Measurements from ENCODE around the gene TANGO2. TPM values are rescaled to one million over a fixed set of nuclear protein-coding genes. Genes with fewer than 3 reads are reported as not detected.

TANGO2 gene
- total RNA-seq, 2 donors from 2014 or later = 34.3 to 40.1 TPM

- H3K4me3 ChIP-seq = no peak overlapping the region
- H3K27me3 ChIP-seq (replicated peaks; ENCODE audit: insufficient read depth) = no peaks in the 10 kb centered on the region
- 87% methylated on average over 10 of the region's 10 CpGs for WGBS
- intact Hi-C loops (cut with DNase I) = no loop called here
- no peaks in the 10 kb centered on the region for H3K9me3 ChIP-seq
- DNase-seq (ENCODE audit: low spot score) = no peak
- no peaks in the 10 kb centered on the region for H3K4me1 ChIP-seq (replicated peaks)
- TF ChIP-seq CTCF (IDR thresholded peaks at IDR 0.05) (no peak), POLR2AphosphoS5 (IDR thresholded peaks at IDR 0.05) (no peak), POLR2A (IDR thresholded peaks at IDR 0.05) (no peak)
- H3K27ac ChIP-seq = no peak overlapping the region
- H3K36me3 ChIP-seq = no peaks in the 10 kb centered on the region
Measured at GRCh38 chr22:20056161-20056560, 35.3 kb downstream of the TANGO2 start.

- Histone ChIP-seq H3K27ac (no peak overlapping the region), H3K4me1 (replicated peaks) (no peaks in the 10 kb centered on the region), H3K9me3 (no peaks in the 10 kb centered on the region), H3K4me3 (no peak overlapping the region), H3K27me3 (replicated peaks; ENCODE audit: insufficient read depth) (no peaks in the 10 kb centered on the region), H3K36me3 (no peaks in the 10 kb centered on the region)
- WGBS = 88% methylated on average over 16 of the region's 16 CpGs
- intact Hi-C loops (cut with DNase I) = no loop called here
- TF ChIP-seq CTCF (IDR thresholded peaks at IDR 0.05) (no peak), POLR2A (IDR thresholded peaks at IDR 0.05) (no peak), POLR2AphosphoS5 (IDR thresholded peaks at IDR 0.05) (no peak)
- DNase-seq (ENCODE audit: low spot score) = no peak
Measured at GRCh38 chr22:20056696-20057386, 35.9 kb downstream of the TANGO2 start.

GRCh38 chr22:20057596-20058268 is 36.8 kb downstream of the TANGO2 start:
- no peaks in the 10 kb centered on the region for H3K27me3 ChIP-seq (replicated peaks; ENCODE audit: insufficient read depth)
- no peaks in the 10 kb centered on the region for H3K4me1 ChIP-seq (replicated peaks)
- WGBS = 97% methylated on average over 13 of the region's 13 CpGs
- H3K9me3 ChIP-seq = no peaks in the 10 kb centered on the region
- H3K36me3 ChIP-seq = no peaks in the 10 kb centered on the region
- no peak for DNase-seq (ENCODE audit: low spot score)
- intact Hi-C loops (cut with DNase I) = no loop called here
- no peak overlapping the region for H3K27ac ChIP-seq
- TF ChIP-seq POLR2A (IDR thresholded peaks at IDR 0.05) (no peak), POLR2AphosphoS5 (IDR thresholded peaks at IDR 0.05) (no peak), CTCF (IDR thresholded peaks at IDR 0.05) (no peak)
- no peak overlapping the region for H3K4me3 ChIP-seq

GRCh38 chr22:20058989-20059770 is 38.3 kb downstream of the TANGO2 start:
- no peak for TF ChIP-seq POLR2AphosphoS5 (IDR thresholded peaks at IDR 0.05)
- no peak for TF ChIP-seq POLR2A (IDR thresholded peaks at IDR 0.05)
- TF ChIP-seq CTCF (IDR thresholded peaks at IDR 0.05) = no peak
- no peaks in the 10 kb centered on the region for H3K27me3 ChIP-seq (replicated peaks; ENCODE audit: insufficient read depth)
- H3K27ac ChIP-seq = no peak overlapping the region
- no peaks in the 10 kb centered on the region for H3K9me3 ChIP-seq
- H3K4me1 ChIP-seq (replicated peaks) = no peaks in the 10 kb centered on the region
- WGBS = 86% methylated on average over 10 of the region's 10 CpGs
- DNase-seq (ENCODE audit: low spot score) = no peak
- intact Hi-C loops (cut with DNase I) = no loop called here
- H3K4me3 ChIP-seq = no peak overlapping the region
- H3K36me3 ChIP-seq = no peaks in the 10 kb centered on the region
